WTC11 (cell line): Measurements from ENCODE around the gene FUT8. TPM values are rescaled to one million over a fixed set of nuclear protein-coding genes. Genes with fewer than 3 reads are reported as not detected.

Experiments used
- ATAC-seq: fragments of 200-7000 bp; cut with Tn5 transposase; 2 replicates; pipeline ENCODE4 v1.10.0; 2021; ENCODE audit warnings: mild to moderate bottlenecking, moderate library complexity
- CTCF ChIA-PET: fragments of 300-600 bp; sonication (Branson Sonifier 250); formaldehyde crosslinking; loops from one replicate; lab custom pipeline; 2021; ENCODE audit warnings: antibody characterized with exemption; lab: Charles Lee
- POLR2A ChIA-PET: fragments of 350-600 bp; sonication (Branson Sonifier 250); formaldehyde crosslinking; loops from one replicate; lab custom pipeline; 2021; ENCODE audit warnings: antibody characterized with exemption; lab: Charles Lee
- DNase-seq: peaks from one replicate; pipeline ENCODE4 v3.0.0; 2021; ENCODE audit warnings: low spot score
- H3K27ac Mint-ChIP-seq: 2 replicates; pipeline ENCODE4 v1.8.0; 2021; ENCODE audit warnings: mixed read lengths
- H3K27me3 Mint-ChIP-seq: 2 replicates; pipeline ENCODE4 v1.8.0; 2021; ENCODE audit warnings: low read depth, mild to moderate bottlenecking, moderate library complexity, mixed read lengths
- H3K36me3 Mint-ChIP-seq: 2 replicates; pipeline ENCODE4 v1.8.0; 2021; ENCODE audit warnings: mixed read lengths
- H3K4me1 Mint-ChIP-seq: 2 replicates; pipeline ENCODE4 v1.8.0; 2022; ENCODE audit warnings: mixed read lengths
- H3K4me3 Mint-ChIP-seq: 2 replicates; pipeline ENCODE4 v1.8.0; 2021; ENCODE audit warnings: mild to moderate bottlenecking, moderate library complexity, mixed read lengths
- H3K9me3 Mint-ChIP-seq: 2 replicates; pipeline ENCODE4 v1.8.0; 2021; ENCODE audit warnings: mixed read lengths
- ATF1 ChIP-seq: sonication (generic); formaldehyde crosslinking; IDR thresholded peaks from 2 replicates; pipeline ENCODE4 v1.8.1; 2023; ENCODE audit warnings: mild to moderate bottlenecking, moderate library complexity, missing genetic modification reagents
- CBFB ChIP-seq: sonication (generic); formaldehyde crosslinking; IDR thresholded peaks from 2 replicates; pipeline ENCODE4 v1.8.1; 2022; ENCODE audit warnings: mild to moderate bottlenecking, low read depth, missing genetic modification reagents
- CREB1 ChIP-seq: sonication (generic); formaldehyde crosslinking; IDR thresholded peaks from 2 replicates; pipeline ENCODE4 v1.8.0; 2023; ENCODE audit warnings: mild to moderate bottlenecking, missing genetic modification reagents
- ELF4 ChIP-seq: sonication (generic); formaldehyde crosslinking; IDR thresholded peaks from 2 replicates; pipeline ENCODE4 v1.8.1; 2022; ENCODE audit warnings: low read depth, mild to moderate bottlenecking, moderate library complexity, missing genetic modification reagents
- ERG ChIP-seq: fragments of 250-450 bp; sonication (Bioruptor Pico); IDR thresholded peaks from 2 replicates; pipeline ENCODE4 v1.8.0; 2021; ENCODE audit warnings: mild to moderate bottlenecking
- FOXK1 ChIP-seq: sonication (generic); formaldehyde crosslinking; IDR thresholded peaks from 2 replicates; pipeline ENCODE4 v1.8.0; 2022; ENCODE audit warnings: mild to moderate bottlenecking, moderate library complexity, missing genetic modification reagents
- GABPB1 ChIP-seq: sonication (generic); formaldehyde crosslinking; IDR thresholded peaks from 2 replicates; pipeline ENCODE4 v1.8.1; 2023; ENCODE audit warnings: mild to moderate bottlenecking, missing genetic modification reagents
- HMGA2 ChIP-seq: fragments of 250-450 bp; sonication (Bioruptor Pico); IDR thresholded peaks from 2 replicates; pipeline ENCODE4 v1.4.0; 2021; ENCODE audit warnings: mild to moderate bottlenecking, moderate library complexity
- MAX ChIP-seq: sonication (generic); formaldehyde crosslinking; IDR thresholded peaks from 2 replicates; pipeline ENCODE4 v1.8.0; 2022; ENCODE audit warnings: mild to moderate bottlenecking, missing genetic modification reagents
- NR1H2 ChIP-seq: sonication (generic); formaldehyde crosslinking; IDR thresholded peaks from 2 replicates; pipeline ENCODE4 v1.9.0; 2021; ENCODE audit warnings: mild to moderate bottlenecking, moderate library complexity, missing genetic modification reagents
- NR2C2 ChIP-seq: sonication (generic); formaldehyde crosslinking; IDR thresholded peaks from 2 replicates; pipeline ENCODE4 v1.8.0; 2022; ENCODE audit warnings: mild to moderate bottlenecking, missing genetic modification reagents
- RORB ChIP-seq: fragments of 250-450 bp; sonication (Bioruptor Pico); IDR thresholded peaks from 2 replicates; pipeline ENCODE4 v1.9.0; 2021; ENCODE audit warnings: mild to moderate bottlenecking
- SP1 ChIP-seq: sonication (generic); formaldehyde crosslinking; conservative IDR thresholded peaks from 2 replicates; pipeline ENCODE4 v1.8.1; 2022; ENCODE audit warnings: missing genetic modification reagents
- STAT6 ChIP-seq: sonication (generic); formaldehyde crosslinking; conservative IDR thresholded peaks from 2 replicates; pipeline ENCODE4 v1.8.1; 2023; ENCODE audit warnings: mild to moderate bottlenecking, low read depth, missing genetic modification reagents, moderate library complexity
- TEAD4 ChIP-seq: sonication (generic); formaldehyde crosslinking; IDR thresholded peaks from 2 replicates; pipeline ENCODE4 v1.8.0; 2022; ENCODE audit warnings: mild to moderate bottlenecking, missing genetic modification reagents
- ZNF317 ChIP-seq: sonication (generic); formaldehyde crosslinking; IDR thresholded peaks from 2 replicates; pipeline ENCODE4 v1.8.1; 2023; ENCODE audit warnings: low read depth, mild to moderate bottlenecking, moderate library complexity, missing genetic modification reagents, borderline replicate concordance
- total RNA-seq: library from RNA; stranded (reverse); gene quantifications from 3 replicates; pipeline ENCODE4 v1.2.3, GENCODE V29; 2021
- TF ChIP-seq, protein P1 (sequence below): fragments of 250-450 bp; sonication (Bioruptor Pico); IDR thresholded peaks from 2 replicates; pipeline ENCODE4 v1.9.0; 2021; ENCODE audit warnings: mild to moderate bottlenecking
- TF ChIP-seq, protein P2 (sequence below): fragments of 250-450 bp; sonication (Bioruptor Pico); IDR thresholded peaks from 2 replicates; pipeline ENCODE4 v2.1.2; 2022; ENCODE audit warnings: mild to moderate bottlenecking, moderate library complexity
- TF ChIP-seq, protein P3 (sequence below): sonication (generic); formaldehyde crosslinking; IDR thresholded peaks from 2 replicates; pipeline ENCODE4 v1.8.0; 2023; ENCODE audit warnings: missing genetic modification reagents, mild to moderate bottlenecking, borderline replicate concordance
- TF ChIP-seq, protein P4 (sequence below): sonication (generic); formaldehyde crosslinking; IDR thresholded peaks from 2 replicates; pipeline ENCODE4 v1.8.1; 2023; ENCODE audit warnings: mild to moderate bottlenecking, missing genetic modification reagents, moderate library complexity

The FUT8 gene
- total RNA-seq, 1 experiment from 2014 or later = 37.9 TPM

DNA sequence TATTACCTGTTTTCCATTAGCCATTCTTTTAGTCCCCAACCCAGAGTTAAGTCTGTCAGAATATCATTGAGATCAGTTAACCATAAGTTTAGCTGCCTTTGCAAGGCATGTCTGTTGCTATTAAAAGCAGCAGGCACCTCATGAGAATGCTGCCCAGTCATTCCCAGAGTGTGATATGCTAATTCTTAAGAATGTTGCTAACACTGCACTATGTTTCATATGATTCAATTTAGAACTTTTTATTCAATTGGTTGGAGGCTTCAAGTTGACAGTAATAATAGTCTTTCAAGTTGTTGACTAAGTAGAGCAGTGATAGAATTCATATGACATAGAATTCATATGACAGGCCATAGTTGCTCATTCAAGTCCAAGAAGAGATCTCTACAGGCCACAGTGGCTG lies 292.3 kb downstream of the FUT8 start:
- peaks cover 4% of the 10 kb centered on the region; the same call in 1 of the 2 replicates for H3K4me1 Mint-ChIP-seq
- no peaks in the 10 kb centered on the region; the same call in 1 of the 2 replicates for H3K9me3 Mint-ChIP-seq
- ChIA-PET POLR2A (no interaction called here), CTCF (interaction anchor here (1.2 kb wide), 1 partner anchor 120 kb away, joined by 5 read pairs; no protein-coding TSS in a partner anchor)
- no peak overlapping the region for H3K27ac Mint-ChIP-seq
- ATAC-seq (no peak), DNase-seq (no peak)
- TF ChIP-seq ATF1 (CRISPR knock-in tag) (no peak), GABPB1 (CRISPR knock-in tag) (no peak), TEAD4 (no peak), MAX (CRISPR knock-in tag) (no peak), ZNF317 (CRISPR knock-in tag) (no peak), ELF4 (CRISPR knock-in tag) (no peak), STAT6 (CRISPR knock-in tag) (no peak), CREB1 (CRISPR knock-in tag) (no peak), RORB (no peak), NR1H2 (CRISPR knock-in tag) (no peak), CBFB (CRISPR knock-in tag) (no peak), ERG (CRISPR knock-in tag) (no peak), SP1 (CRISPR knock-in tag) (no peak), FOXK1 (no peak), HMGA2 (CRISPR knock-in tag) (no peak), NR2C2 (CRISPR knock-in tag) (no peak)
- TF ChIP-seq, protein P1, sequence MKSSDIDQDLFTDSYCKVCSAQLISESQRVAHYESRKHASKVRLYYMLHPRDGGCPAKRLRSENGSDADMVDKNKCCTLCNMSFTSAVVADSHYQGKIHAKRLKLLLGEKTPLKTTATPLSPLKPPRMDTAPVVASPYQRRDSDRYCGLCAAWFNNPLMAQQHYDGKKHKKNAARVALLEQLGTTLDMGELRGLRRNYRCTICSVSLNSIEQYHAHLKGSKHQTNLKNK = no peak
- TF ChIP-seq, protein P2, sequence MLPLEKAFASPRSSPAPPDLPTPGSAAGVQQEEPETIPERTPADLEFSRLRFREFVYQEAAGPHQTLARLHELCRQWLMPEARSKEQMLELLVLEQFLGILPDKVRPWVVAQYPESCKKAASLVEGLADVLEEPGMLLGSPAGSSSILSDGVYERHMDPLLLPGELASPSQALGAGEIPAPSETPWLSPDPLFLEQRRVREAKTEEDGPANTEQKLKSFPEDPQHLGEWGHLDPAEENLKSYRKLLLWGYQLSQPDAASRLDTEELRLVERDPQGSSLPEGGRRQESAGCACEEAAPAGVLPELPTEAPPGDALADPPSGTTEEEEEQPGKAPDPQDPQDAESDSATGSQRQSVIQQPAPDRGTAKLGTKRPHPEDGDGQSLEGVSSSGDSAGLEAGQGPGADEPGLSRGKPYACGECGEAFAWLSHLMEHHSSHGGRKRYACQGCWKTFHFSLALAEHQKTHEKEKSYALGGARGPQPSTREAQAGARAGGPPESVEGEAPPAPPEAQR (CRISPR knock-in tag) = no peak
- TF ChIP-seq, protein P3, sequence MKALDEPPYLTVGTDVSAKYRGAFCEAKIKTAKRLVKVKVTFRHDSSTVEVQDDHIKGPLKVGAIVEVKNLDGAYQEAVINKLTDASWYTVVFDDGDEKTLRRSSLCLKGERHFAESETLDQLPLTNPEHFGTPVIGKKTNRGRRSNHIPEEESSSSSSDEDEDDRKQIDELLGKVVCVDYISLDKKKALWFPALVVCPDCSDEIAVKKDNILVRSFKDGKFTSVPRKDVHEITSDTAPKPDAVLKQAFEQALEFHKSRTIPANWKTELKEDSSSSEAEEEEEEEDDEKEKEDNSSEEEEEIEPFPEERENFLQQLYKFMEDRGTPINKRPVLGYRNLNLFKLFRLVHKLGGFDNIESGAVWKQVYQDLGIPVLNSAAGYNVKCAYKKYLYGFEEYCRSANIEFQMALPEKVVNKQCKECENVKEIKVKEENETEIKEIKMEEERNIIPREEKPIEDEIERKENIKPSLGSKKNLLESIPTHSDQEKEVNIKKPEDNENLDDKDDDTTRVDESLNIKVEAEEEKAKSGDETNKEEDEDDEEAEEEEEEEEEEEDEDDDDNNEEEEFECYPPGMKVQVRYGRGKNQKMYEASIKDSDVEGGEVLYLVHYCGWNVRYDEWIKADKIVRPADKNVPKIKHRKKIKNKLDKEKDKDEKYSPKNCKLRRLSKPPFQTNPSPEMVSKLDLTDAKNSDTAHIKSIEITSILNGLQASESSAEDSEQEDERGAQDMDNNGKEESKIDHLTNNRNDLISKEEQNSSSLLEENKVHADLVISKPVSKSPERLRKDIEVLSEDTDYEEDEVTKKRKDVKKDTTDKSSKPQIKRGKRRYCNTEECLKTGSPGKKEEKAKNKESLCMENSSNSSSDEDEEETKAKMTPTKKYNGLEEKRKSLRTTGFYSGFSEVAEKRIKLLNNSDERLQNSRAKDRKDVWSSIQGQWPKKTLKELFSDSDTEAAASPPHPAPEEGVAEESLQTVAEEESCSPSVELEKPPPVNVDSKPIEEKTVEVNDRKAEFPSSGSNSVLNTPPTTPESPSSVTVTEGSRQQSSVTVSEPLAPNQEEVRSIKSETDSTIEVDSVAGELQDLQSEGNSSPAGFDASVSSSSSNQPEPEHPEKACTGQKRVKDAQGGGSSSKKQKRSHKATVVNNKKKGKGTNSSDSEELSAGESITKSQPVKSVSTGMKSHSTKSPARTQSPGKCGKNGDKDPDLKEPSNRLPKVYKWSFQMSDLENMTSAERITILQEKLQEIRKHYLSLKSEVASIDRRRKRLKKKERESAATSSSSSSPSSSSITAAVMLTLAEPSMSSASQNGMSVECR = no peak
- TF ChIP-seq, protein P4, sequence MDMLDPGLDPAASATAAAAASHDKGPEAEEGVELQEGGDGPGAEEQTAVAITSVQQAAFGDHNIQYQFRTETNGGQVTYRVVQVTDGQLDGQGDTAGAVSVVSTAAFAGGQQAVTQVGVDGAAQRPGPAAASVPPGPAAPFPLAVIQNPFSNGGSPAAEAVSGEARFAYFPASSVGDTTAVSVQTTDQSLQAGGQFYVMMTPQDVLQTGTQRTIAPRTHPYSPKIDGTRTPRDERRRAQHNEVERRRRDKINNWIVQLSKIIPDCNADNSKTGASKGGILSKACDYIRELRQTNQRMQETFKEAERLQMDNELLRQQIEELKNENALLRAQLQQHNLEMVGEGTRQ (CRISPR knock-in tag) = no peak
- H3K36me3 Mint-ChIP-seq = no peaks in the 10 kb centered on the region
- no peak overlapping the region for H3K4me3 Mint-ChIP-seq
- no peaks in the 10 kb centered on the region for H3K27me3 Mint-ChIP-seq
